ENCODE data around the gene MAPK8IP3.

MAPK8IP3 gene

GRCh38 chr16:1770328-1771187 is 64.6 kb downstream of the MAPK8IP3 start:
- peak overlapping the region; percentile 88 for H3K27ac ChIP-seq
- DNase-seq (ENCODE audit: low read depth, low spot score): no peak

GRCh38 chr16:1771188-1771863 is 65.3 kb downstream of the MAPK8IP3 start, which contains the start of gene NME3:
Gene NME3 (minus strand): TSS chr16:1771543. CDS start chr16:1771534, 9 bp downstream.
- H3K27ac ChIP-seq: peak within 1 kb of the TSS; percentile 88
- DNase-seq (ENCODE audit: low read depth, low spot score): no peak

DNA sequence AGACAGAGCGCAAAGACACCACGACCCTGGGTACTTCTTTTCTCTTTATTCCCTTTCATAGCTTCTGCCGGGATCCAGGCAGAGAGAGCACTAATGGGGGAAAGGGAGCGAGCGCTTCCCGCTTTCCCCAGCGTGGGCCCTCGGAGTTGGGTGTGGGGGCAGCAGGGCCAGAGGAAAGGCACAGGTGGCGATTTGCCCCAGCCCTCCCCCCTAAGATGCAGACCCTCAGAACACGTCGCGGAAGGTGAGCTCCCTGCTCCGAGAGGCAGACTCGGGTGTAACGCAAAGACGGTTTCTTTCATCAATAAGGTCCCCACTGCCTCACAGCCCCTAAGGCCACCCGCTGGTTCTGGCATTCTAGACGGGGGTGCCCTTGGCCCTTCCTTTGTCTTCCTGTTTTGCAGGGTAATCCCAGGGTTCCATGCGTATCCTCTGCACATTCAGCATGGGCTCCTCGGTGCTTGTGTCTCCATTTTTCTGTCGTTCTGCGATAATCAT is 65.9 kb downstream of the MAPK8IP3 start:
- H3K27ac ChIP-seq: peak overlapping the region; percentile 88
- DNase-seq (ENCODE audit: low read depth, low spot score): no peak

- no peak for DNase-seq (ENCODE audit: low read depth, low spot score)
Observed at GRCh38 chr16:1772362-1772907, 66.4 kb downstream of the MAPK8IP3 start, which contains the start of gene EME2. Gene EME2 (plus strand): TSS chr16:1772810. CDS start chr16:1773228, 418 bp downstream.

GRCh38 chr16:1772908-1773702 is 67.1 kb downstream of the MAPK8IP3 start, which contains the start of gene MRPS34:
Gene MRPS34 (minus strand): TSS chr16:1773134. CDS start chr16:1773119, 15 bp downstream.
- peak within 1 kb of the TSS; percentile 88 for H3K27ac ChIP-seq
- no peak for DNase-seq (ENCODE audit: low read depth, low spot score)

More at GRCh38 chr16:1772362-1772907, 66.4 kb downstream of the MAPK8IP3 start, which contains the start of gene EME2:
- peak within 1 kb of the TSS; percentile 88 for H3K27ac ChIP-seq

- DNase-seq (ENCODE audit: low read depth, low spot score): no peak
- peak overlapping the region; percentile 88 for H3K27ac ChIP-seq
Observed at GRCh38 chr16:1773703-1774447, 67.9 kb downstream of the MAPK8IP3 start.

- H3K27ac ChIP-seq: peak overlapping the region; percentile 88
Observed at GRCh38 chr16:1774448-1774780, 68.4 kb downstream of the MAPK8IP3 start.

GRCh38 chr16:1775006-1775845 is 69.2 kb downstream of the MAPK8IP3 start:
- DNase-seq (ENCODE audit: low read depth, low spot score): no peak
- no peak overlapping the region for H3K27ac ChIP-seq

More at GRCh38 chr16:1774448-1774780, 68.4 kb downstream of the MAPK8IP3 start:
- no peak for DNase-seq (ENCODE audit: low read depth, low spot score)

DNA sequence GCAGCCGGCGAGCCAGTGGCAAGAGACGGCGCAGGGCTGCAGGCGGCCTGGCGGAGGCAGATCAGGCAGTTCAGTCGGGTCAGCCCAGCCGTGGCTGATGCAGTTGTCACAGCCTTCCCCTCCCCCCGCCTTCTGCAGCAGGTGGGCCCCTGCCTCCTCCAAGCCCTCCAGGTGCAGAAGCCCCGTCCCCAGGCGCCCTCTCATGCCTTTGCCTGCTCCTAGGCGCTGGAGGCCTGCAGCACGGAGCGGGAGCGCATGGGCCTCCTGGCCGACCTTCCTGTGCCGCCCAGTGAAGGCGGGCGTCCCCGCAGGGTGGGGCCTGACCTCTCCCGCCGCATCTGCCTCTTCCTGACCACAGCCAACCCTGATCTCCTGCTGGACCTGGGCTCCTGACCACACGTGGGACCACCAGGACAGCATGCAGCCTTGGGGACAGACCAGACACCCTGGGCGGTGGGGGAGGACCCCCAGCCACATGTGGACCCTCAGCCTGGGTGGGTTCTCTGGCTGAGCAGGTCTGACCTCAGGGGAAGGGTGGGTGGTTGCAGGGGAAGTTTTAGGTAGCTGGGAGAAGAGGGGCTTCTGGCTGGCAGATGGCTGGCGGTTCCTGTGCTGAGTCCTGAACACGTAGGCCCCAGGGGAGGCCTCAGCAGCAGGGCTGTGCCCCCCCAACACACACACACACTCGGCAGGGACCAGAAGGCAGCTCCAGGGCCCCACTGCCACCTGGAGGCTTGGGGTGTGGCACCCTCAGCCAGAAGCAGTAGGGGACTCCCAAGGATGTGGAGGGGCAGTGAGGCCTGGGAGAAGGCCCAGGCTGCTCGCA is 70.1 kb downstream of the MAPK8IP3 start:
- no peak for DNase-seq (ENCODE audit: low read depth, low spot score)
- no peak overlapping the region for H3K27ac ChIP-seq

- DNase-seq (ENCODE audit: low read depth, low spot score): no peak
- H3K27ac ChIP-seq: no peak overlapping the region
Observed at GRCh38 chr16:1776672-1776955, 70.6 kb downstream of the MAPK8IP3 start.

DNA sequence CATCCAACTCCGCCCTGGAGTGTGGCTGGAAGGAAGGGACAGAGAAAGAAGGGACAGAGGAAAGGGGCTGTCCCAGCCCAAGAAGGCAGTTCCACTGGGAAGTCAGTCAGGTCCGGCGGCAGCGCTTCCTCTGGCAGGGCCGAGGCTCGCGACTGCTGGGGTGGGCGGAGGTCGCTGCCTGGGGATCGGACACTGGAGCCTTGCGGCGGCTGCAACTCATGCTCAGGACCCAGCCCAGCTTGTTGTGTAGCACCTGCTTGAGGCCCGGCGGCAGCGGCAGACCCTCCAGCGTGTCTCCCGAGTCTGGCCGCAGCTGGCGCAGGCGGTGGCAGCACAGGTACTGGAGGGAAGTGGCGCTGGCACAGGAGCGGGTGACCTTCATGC is 71.0 kb downstream of the MAPK8IP3 start:
- DNase-seq (ENCODE audit: low read depth, low spot score): no peak
- H3K27ac ChIP-seq: no peak overlapping the region

DNA sequence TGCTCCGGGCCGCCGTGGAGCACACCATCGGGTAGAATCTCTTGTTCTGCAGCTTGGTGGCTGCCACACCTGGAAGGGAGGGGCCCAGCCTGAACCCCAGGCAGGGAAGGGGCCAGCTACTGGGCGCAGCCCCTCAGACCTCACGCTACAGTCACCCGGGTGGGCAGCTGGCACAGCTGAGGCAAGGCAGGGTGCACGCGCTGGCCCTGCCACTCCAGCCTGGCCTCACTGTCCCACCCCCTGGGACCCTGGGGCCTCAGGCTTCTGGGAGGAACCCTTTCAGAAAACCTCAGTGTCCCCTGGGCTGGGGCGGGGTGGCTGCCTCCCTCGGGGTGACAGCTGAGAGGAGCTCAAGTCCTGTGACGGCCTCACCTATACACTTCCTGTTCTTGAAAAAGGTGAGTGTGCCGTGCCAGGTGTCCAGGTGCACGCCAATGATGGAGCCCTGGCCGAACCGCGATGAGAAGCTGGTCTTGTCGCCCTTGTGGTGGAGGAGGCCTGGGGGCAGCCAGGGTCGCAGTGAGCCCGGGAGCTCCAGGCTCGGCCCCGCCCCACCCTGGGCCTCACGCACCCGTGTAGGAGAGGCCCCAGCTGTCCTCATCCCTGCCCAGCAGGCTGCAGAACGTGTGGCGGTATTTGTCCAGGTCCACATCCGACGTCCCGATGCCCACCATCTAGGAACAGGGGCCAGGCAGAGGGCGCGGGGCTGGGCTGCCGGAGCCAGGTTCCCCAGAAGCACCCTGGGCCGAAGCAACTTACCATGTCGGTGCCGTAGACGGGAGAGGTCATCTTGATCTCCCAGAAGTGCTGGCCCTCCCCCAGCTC is 71.6 kb downstream of the MAPK8IP3 start:
- no peak overlapping the region for H3K27ac ChIP-seq
- DNase-seq (ENCODE audit: low read depth, low spot score): no peak

GRCh38 chr16:1778200-1779179 is 72.5 kb downstream of the MAPK8IP3 start:
- H3K27ac ChIP-seq: no peak overlapping the region
- no peak for DNase-seq (ENCODE audit: low read depth, low spot score)

DNA sequence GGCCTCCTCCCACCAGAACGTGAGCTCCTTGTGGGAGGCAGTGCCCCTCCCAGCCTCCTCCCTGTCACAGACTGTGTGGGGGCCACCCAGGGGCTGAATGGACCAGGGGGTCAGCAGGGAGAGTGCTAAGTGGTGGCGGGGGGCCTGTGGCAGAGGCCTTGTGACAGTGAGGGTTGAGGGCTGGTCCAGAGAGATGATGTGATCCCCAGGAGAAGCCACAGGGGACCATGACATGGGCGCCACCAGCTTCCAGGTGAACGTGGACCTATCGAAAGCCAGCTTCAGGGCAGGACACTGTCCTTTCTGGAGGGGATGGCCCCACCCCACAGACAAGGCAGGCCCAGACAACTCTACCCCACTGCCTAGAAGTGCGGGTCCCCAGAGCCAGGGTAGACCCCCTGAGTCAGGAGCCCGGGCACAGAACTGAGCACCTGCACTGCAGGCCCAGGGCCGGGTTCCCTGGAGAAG is 73.3 kb downstream of the MAPK8IP3 start:
- DNase-seq (ENCODE audit: low read depth, low spot score): no peak
- H3K27ac ChIP-seq: no peak overlapping the region

All from epithelial cell of prostate (primary cell).